ENCODE results near the gene KDM3B. TPM values are rescaled to one million over a fixed set of nuclear protein-coding genes. Genes with fewer than 3 reads are reported as not detected.
"Not testable (repeated sequence)": the region's sequence is repeated elsewhere in the genome, so short reads cannot be mapped to it uniquely, and the experiment has no call there.

The KDM3B gene
- total and polyA plus RNA-seq, 2 experiments from 2014 or later: 25.8 to 86.6 TPM

- not testable (repeated sequence) for ATAC-seq; H3K27ac Mint-ChIP-seq; H2AFZ ChIP-seq; H3K27me3 Mint-ChIP-seq (ENCODE audit: insufficient read depth, low read depth, poor library complexity); H4K20me1 ChIP-seq (replicated peaks; ENCODE audit: insufficient read depth); H3K4me3 ChIP-seq; H3K4me1 ChIP-seq (ENCODE audit: insufficient read depth); H3K9me2 ChIP-seq (ENCODE audit: insufficient read depth); H3K27me3 ChIP-seq (ENCODE audit: insufficient read depth); H3F3A ChIP-seq (replicated peaks; ENCODE audit: low read depth); H3K4me1 Mint-ChIP-seq; H3K4me2 ChIP-seq; H3K79me2 ChIP-seq (replicated peaks; ENCODE audit: insufficient read depth); H3K27ac ChIP-seq (ENCODE audit: low read depth); H3K4me3 Mint-ChIP-seq
- DNase-seq (ENCODE audit: low spot score): peak; percentile 72
- H3K36me3 Mint-ChIP-seq (ENCODE audit: low read depth): peaks cover 61% of the 10 kb centered on the region
- H3K36me3 ChIP-seq (ENCODE audit: insufficient read depth): peaks cover 20% of the 10 kb centered on the region
- TF ChIP-seq CTCF (conservative IDR thresholded peaks at IDR 0.05; ENCODE audit: low read depth in 2 of 2) (peak; percentile 66 to 70), CREB1 (CRISPR knock-in tag; IDR thresholded peaks at IDR 0.05; ENCODE audit: low read depth) (peak; percentile 41; the same call in 1 of the 2 replicates)
- peaks cover 19% of the 10 kb centered on the region for H3K9me3 Mint-ChIP-seq
These were observed 58.6 kb downstream of the KDM3B start for GRCh38 chr5:138410996-138411640.

GRCh38 chr5:138418444-138418843 is 66.0 kb downstream of the KDM3B start:
- Mint-ChIP-seq H3K9me3 (no peaks in the 10 kb centered on the region), H3K27me3 (ENCODE audit: insufficient read depth, low read depth, poor library complexity) (peaks cover 14% of the 10 kb centered on the region), H3K36me3 (ENCODE audit: low read depth) (peaks cover 58% of the 10 kb centered on the region), H3K4me1 (no peaks in the 10 kb centered on the region), H3K27ac (no peak overlapping the region), H3K4me3 (no peak overlapping the region)
- Histone ChIP-seq H4K20me1 (replicated peaks; ENCODE audit: insufficient read depth) (0 out of 2 replicates have a peak, but pooled peaks cover 3% of the 10 kb centered on the region), H3K4me2 (no peak overlapping the region), H2AFZ (no peak overlapping the region), H3K4me1 (ENCODE audit: insufficient read depth) (no peaks in the 10 kb centered on the region), H3K4me3 (no peak overlapping the region), H3K9me2 (ENCODE audit: insufficient read depth) (no peaks in the 10 kb centered on the region), H3K79me2 (replicated peaks; ENCODE audit: insufficient read depth) (no peaks in the 10 kb centered on the region), H3F3A (replicated peaks; ENCODE audit: low read depth) (no peaks in the 10 kb centered on the region), H3K27ac (ENCODE audit: low read depth) (no peak overlapping the region), H3K36me3 (ENCODE audit: insufficient read depth) (peaks cover 54% of the 10 kb centered on the region), H3K27me3 (ENCODE audit: insufficient read depth) (no peaks in the 10 kb centered on the region)
- TF ChIP-seq POLR2AphosphoS5 (IDR thresholded peaks at IDR 0.05; ENCODE audit: low read depth) (no peak), EZH2 (IDR thresholded peaks at IDR 0.05; ENCODE audit: low read depth, unreplicated experiment) (no peak), STAT1 (IDR thresholded peaks at IDR 0.05; ENCODE audit: unreplicated experiment) (no peak), EZH2phosphoT487 (IDR thresholded peaks at IDR 0.05; ENCODE audit: unreplicated experiment) (no peak), NANOG (IDR thresholded peaks at IDR 0.05; ENCODE audit: borderline replicate concordance) (no peak), CTCF (conservative IDR thresholded peaks at IDR 0.05; ENCODE audit: low read depth in 2 of 2) (no peak), ZNF462 (CRISPR knock-in tag; IDR thresholded peaks at IDR 0.05) (no peak), ZNF331 (CRISPR knock-in tag; IDR thresholded peaks at IDR 0.05; ENCODE audit: low read depth) (no peak), CREB1 (CRISPR knock-in tag; IDR thresholded peaks at IDR 0.05; ENCODE audit: low read depth) (no peak), ETS1 (IDR thresholded peaks at IDR 0.05) (no peak)
- ATAC-seq (no peak), DNase-seq (ENCODE audit: low spot score) (no peak)

Measured in GM23338 (cell line).